HUES48 (cell line): Measurements from ENCODE around the gene CYBC1.

ENCODE experiments used
- H3K27ac ChIP-seq: one replicate; pipeline ENCODE4 v1.7.0; 2013; ENCODE audit warnings: low read depth, low read length, inconsistent platforms
- H3K27me3 ChIP-seq: 2 replicates; pipeline ENCODE4 v1.6.1; 2013; ENCODE audit warnings: mild to moderate bottlenecking, low read length; ENCODE audit not compliant: control insufficient read depth, insufficient read depth
- H3K36me3 ChIP-seq: 2 replicates; pipeline ENCODE4 v1.6.1; 2013; ENCODE audit warnings: low read length; ENCODE audit not compliant: control insufficient read depth, insufficient read depth
- H3K4me1 ChIP-seq: 2 replicates; pipeline ENCODE4 v1.6.1; 2013; ENCODE audit warnings: mild to moderate bottlenecking, low read length; ENCODE audit not compliant: control insufficient read depth, insufficient read depth
- H3K4me3 ChIP-seq: 2 replicates; pipeline ENCODE4 v1.5.1; 2013; ENCODE audit warnings: mild to moderate bottlenecking, low read depth, low read length
- H3K9ac ChIP-seq: 2 replicates; pipeline ENCODE4 v1.6.1; 2013; ENCODE audit warnings: mild to moderate bottlenecking, low read depth, low read length, moderate library complexity
- H3K9me3 ChIP-seq: 2 replicates; pipeline ENCODE4 v1.6.1; 2013; ENCODE audit warnings: low read length; ENCODE audit not compliant: control insufficient read depth, insufficient read depth

Gene CYBC1

DNA sequence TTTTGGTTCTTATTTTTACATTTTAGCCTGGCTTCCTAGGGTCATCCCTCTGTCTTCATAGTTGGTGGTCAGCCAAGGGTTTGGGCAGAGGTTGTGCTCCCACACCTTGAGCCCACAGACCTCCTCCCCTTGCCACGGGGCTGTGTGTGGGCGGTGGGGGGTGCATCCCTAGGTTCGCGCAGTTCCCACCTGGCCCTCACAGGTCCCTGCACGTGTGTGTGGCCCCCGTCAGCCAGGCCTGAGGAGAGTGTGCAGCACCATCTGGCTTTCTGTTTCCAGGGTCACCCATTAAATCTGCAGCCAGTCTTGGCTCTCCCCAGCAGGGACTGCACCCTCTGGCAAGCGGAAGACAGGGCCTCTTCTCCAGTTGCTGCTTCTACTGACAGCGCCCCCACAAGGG is 18.5 kb downstream of the CYBC1 start:
- no peak overlapping the region for H3K27ac ChIP-seq
- H3K9me3 ChIP-seq = no peaks in the 10 kb centered on the region
- H3K4me1 ChIP-seq = no peaks in the 10 kb centered on the region
- no peaks in the 10 kb centered on the region for H3K27me3 ChIP-seq
- H3K9ac ChIP-seq = no peak overlapping the region
- peaks cover 2% of the 10 kb centered on the region; the same call in 1 of the 2 replicates for H3K36me3 ChIP-seq
- H3K4me3 ChIP-seq = no peak overlapping the region

DNA sequence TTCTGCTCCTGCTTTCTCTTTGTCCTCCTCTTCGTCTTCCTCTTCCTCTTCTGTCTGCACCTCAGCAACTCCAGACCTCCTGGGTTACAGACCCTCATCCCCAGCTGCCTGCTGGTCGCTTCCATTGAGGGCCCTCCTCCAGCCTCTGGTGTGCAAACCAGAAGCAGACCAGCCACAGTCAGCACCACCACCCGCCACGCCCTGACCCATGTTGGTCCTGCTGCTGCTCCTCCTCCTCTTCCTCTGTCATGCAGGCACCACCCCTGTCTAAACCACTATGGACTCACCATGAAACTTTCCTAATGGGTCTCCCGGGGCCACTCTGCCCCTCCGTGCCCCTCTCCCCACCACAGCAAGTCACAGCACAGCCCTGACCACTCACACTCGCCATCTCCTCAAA is 20.7 kb downstream of the CYBC1 start:
- Histone ChIP-seq H3K4me1 (no peaks in the 10 kb centered on the region), H3K9me3 (no peaks in the 10 kb centered on the region), H3K4me3 (no peak overlapping the region), H3K27me3 (no peaks in the 10 kb centered on the region), H3K36me3 (no peaks in the 10 kb centered on the region), H3K9ac (no peak overlapping the region), H3K27ac (no peak overlapping the region)

DNA sequence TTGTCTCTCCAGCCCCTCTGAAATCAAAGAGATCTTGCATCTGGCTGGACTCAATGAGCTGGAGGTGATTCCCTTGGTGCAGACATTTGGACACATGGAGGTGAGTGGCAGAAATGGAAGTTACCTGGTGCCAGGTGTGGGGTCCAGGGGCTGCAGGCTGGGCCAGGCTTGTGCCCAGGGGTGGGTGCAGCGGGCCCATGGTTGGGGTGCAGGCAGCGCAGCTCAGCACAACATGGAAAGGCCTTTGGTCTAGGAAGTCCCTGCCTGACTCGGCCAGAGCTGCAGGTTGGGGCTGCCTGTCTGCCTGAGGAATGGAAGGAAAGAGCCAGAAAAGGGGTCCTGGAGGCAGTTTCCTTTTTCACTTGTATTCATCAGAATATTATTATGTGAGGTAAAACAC is 22.0 kb downstream of the CYBC1 start:
- no peak overlapping the region for H3K4me3 ChIP-seq
- H3K27me3 ChIP-seq = no peaks in the 10 kb centered on the region
- H3K27ac ChIP-seq = no peak overlapping the region
- no peak overlapping the region for H3K9ac ChIP-seq
- no peaks in the 10 kb centered on the region for H3K9me3 ChIP-seq
- H3K4me1 ChIP-seq = no peaks in the 10 kb centered on the region
- H3K36me3 ChIP-seq = no peaks in the 10 kb centered on the region

DNA sequence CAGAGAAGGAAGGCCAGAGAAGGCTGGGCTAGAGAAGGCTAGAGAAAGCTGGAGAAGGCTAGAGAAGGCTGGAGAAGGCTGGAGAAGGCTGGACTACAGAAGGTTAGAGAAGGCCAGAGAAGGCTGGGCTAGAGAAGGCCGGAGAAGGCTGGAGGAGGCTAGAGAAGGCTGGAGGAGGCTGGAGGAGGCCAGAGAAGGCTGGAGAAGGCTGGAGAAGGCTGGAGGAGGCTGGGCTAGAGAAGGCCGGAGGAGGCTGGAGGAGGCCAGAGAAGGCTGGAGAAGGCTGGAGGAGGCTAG is 25.7 kb downstream of the CYBC1 start:
- H3K27me3 ChIP-seq = no peaks in the 10 kb centered on the region
- H3K27ac ChIP-seq = no peak overlapping the region
- peaks cover 12% of the 10 kb centered on the region for H3K36me3 ChIP-seq
- H3K9ac ChIP-seq = no peak overlapping the region
- H3K4me3 ChIP-seq = no peak overlapping the region
- H3K9me3 ChIP-seq = no peaks in the 10 kb centered on the region
- H3K4me1 ChIP-seq = no peaks in the 10 kb centered on the region

DNA sequence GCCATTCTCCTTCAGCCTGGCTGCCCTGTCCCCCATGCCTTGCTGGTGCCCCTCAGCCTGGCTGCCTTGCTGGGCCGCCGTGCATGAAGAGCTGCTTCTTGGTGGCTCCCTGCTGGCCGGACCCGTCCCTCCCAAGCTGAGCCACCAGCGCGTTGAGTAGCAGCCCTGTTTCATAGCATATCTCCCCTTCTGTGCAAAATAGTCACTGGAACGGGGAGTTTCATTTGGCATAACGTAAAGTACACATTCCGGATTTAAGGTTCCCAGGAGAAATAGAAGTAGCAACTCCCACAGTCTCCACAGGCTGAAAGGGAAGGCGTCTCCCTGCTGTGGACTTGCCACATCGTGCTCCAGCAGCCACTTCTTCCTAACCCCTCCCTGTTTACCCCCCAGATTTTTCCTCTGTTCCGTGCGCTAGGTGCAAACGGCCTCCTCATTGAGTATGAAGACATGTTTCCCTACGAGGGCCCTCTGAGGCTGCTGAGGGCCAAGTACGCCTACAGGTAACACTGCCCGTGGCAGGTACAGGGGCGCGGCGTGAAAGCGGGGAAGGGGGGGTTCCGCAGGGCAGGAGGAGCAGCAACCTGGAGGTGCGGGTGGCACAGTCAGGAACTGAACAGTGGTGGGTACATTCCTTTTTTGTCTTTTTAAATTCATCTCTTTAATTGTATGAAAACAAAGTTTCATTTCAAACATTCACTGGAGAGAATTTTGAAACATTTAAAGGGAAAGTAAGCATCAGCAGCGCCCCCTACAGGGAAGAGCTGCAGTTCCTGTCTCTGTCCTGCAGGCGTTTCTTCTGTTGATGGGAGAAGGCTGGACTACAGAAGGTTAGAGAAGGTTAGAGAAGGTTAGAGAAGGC is 26.3 kb downstream of the CYBC1 start:
- peaks cover 12% of the 10 kb centered on the region for H3K36me3 ChIP-seq
- no peak overlapping the region for H3K9ac ChIP-seq
- no peaks in the 10 kb centered on the region for H3K9me3 ChIP-seq
- H3K4me1 ChIP-seq = 0 out of 2 replicates have a peak, but pooled peaks cover under 1% of the 10 kb centered on the region
- no peaks in the 10 kb centered on the region for H3K27me3 ChIP-seq
- no peak overlapping the region for H3K27ac ChIP-seq
- no peak overlapping the region for H3K4me3 ChIP-seq

DNA sequence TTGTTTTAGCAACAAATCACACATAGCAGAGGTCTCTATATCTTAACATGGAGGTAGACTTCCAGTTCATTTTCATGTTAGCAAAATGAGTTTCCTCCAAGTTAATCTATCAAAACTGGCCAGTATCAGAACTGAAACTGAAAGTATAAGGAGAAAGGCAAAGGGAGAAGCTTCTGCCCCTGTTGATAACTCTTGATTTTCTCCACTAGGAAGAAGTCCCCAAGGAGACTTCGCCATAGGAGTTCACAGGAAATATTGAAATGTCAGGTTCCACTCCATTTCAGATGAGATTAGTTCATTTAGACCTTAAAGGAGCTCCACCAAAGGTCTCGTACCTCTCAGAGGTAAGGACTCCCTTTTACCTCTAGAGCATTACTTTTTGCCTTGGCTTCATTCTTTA is 31.0 kb downstream of the CYBC1 start:
- Histone ChIP-seq H3K9ac (no peak overlapping the region), H3K27me3 (no peaks in the 10 kb centered on the region), H3K27ac (no peak overlapping the region), H3K36me3 (peaks cover 12% of the 10 kb centered on the region), H3K4me3 (peak overlapping the region; percentile 98; the same call in 1 of the 2 replicates), H3K4me1 (peaks cover 7% of the 10 kb centered on the region; the same call in 1 of the 2 replicates), H3K9me3 (no peaks in the 10 kb centered on the region)

DNA sequence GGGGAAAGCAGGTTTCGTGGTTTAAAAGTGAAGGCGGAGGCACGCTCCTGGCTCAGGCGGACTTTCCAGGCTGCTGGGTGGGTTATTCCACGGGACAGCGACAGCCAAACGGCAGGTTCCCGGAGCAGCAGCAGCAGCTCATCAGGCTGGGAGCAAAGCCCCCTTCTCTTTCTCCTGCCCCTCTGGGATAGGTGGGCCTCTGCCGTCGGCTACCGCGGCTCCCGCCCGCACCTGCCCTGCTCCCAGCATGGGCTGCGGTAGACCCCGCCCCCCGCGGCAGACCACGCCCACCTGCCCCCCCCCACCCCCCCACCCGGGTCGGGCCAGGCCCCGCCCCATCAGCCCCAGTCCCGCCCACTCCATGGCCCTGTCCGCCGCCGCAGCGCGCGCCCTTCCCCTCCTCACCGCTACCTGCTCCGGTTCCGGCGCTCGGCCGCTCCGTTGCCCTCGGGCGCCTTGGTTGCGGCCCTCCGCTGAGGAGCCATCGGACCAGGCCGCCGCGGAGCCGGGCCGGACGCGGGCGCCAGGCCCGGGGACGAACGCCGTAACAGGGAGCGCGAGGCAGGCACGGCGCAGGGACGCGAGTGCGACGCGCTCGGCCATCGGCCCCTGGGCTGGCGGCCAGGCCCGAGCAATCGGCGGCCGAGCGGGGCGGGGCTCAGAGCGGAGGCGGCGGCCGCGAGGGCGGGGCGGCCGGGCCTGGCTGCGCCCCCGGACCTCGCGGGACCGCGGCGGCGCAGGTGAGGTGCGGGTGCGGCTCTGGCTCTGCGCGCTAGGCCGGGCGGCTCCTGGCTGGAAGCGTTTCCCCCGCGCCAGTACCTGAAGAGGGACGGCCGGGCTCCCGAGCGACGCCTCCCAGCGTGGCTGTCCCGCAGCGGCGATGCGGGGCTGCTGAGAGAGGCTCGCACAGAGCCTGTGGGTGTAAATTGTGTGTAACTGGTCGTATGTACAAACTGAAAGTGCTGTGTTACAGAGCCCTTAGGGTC is 32.3 kb downstream of the CYBC1 start, which contains the start of the genes HEXD and OGFOD3:
Gene HEXD (plus strand): TSS at position 347 of the 986 bp plus-strand sequence. CDS start 1,453 bp downstream, outside the sequence.
Gene OGFOD3 (minus strand): TSS at position 586 of the 986 bp plus-strand sequence. CDS start 101 bp downstream, at position 485.
- no peaks in the 10 kb centered on the region for H3K9me3 ChIP-seq
- peaks cover 7% of the 10 kb centered on the region; the same call in 1 of the 2 replicates for H3K4me1 ChIP-seq
- H3K36me3 ChIP-seq = peaks cover 12% of the 10 kb centered on the region
- H3K27me3 ChIP-seq = no peaks in the 10 kb centered on the region
- H3K27ac ChIP-seq = peak within 1 kb of the TSS; percentile 91
- peak within 1 kb of the TSS; percentile 95 for H3K9ac ChIP-seq
- H3K4me3 ChIP-seq = peak within 1 kb of the TSS; percentile 98

DNA sequence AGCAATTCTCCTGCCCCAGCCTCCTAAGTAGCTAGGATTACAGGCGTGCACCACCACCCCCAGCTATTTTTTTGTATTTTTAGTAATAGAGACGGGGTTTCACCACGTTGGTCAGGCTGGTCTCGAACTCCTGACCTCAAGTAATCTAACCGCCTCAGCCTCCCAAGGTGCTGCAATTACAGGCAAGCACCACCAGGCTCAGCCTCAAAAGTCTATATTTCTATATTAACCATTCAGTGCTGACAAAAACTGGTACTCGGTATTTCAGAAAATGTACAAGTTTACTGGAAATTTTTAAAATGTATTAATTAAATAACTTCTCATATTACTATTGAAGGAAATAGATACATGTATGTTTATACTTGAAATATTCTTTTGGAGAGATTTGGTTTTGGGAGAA is 33.8 kb downstream of the CYBC1 start:
- no peak overlapping the region for H3K4me3 ChIP-seq
- peaks cover 12% of the 10 kb centered on the region for H3K36me3 ChIP-seq
- no peaks in the 10 kb centered on the region for H3K27me3 ChIP-seq
- H3K9ac ChIP-seq = no peak overlapping the region
- peaks cover 7% of the 10 kb centered on the region; the same call in 1 of the 2 replicates for H3K4me1 ChIP-seq
- H3K27ac ChIP-seq = no peak overlapping the region
- H3K9me3 ChIP-seq = no peaks in the 10 kb centered on the region

DNA sequence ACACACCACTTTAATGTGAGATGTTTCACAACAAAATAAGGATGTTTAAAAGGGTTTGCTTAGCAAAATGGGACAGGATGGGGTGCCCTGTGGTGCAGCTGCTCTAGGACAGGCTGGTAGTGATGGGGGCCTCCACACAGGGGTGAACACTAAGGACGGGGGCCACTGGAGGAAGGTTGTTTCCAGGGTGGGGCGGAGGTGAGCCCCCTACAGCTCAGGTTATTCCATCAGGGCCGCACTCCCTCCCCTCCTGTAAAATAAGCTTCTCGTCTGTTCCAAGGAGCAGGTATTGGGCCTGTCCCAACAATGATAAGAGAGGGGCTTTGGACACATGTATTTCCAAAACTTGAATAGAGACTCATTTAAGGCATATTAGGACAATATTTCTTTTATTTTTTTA is 34.3 kb downstream of the CYBC1 start:
- peaks cover 11% of the 10 kb centered on the region for H3K36me3 ChIP-seq
- H3K9me3 ChIP-seq = no peaks in the 10 kb centered on the region
- no peak overlapping the region for H3K4me3 ChIP-seq
- H3K9ac ChIP-seq = no peak overlapping the region
- H3K27me3 ChIP-seq = no peaks in the 10 kb centered on the region
- H3K4me1 ChIP-seq = peaks cover 7% of the 10 kb centered on the region; the same call in 1 of the 2 replicates
- no peak overlapping the region for H3K27ac ChIP-seq

DNA sequence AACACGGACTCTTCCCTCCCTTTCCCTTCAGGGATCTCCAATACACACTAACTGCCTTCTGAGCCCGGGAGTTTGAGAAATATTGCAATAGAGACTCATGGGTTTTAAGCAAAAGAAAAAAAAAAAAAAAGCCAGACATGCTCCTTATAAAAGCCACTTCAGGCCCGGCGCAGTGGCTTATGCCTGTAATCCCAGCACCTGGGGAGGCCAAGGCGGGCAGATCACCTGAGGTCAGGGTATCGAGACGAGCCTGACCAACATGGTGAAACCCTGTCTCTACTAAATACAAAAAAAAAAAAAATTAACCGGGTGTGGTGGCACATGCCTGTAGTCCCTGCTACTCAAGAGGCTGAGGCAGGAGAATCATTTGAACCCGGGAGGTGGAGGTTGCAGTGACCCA is 34.8 kb downstream of the CYBC1 start:
- peaks cover 6% of the 10 kb centered on the region for H3K36me3 ChIP-seq
- no peaks in the 10 kb centered on the region for H3K9me3 ChIP-seq
- no peak overlapping the region for H3K4me3 ChIP-seq
- H3K27ac ChIP-seq = no peak overlapping the region
- H3K27me3 ChIP-seq = no peaks in the 10 kb centered on the region
- peaks cover 7% of the 10 kb centered on the region; the same call in 1 of the 2 replicates for H3K4me1 ChIP-seq
- no peak overlapping the region for H3K9ac ChIP-seq
